GM23338 (cell line): ENCODE measurements around the gene HTR2A. TPM values are rescaled to one million over a fixed set of nuclear protein-coding genes. Genes with fewer than 3 reads are reported as not detected.
A peak's percentile ranks its signal among the peaks of the same experiment; 100 is the strongest.

ENCODE experiments used
- ATAC-seq: fragments of 200-7000 bp; cut with Tn5 transposase; 3 replicates; pipeline ENCODE4 v1.9.1; 2020
- DNase-seq: peaks from one replicate; pipeline ENCODE4 v3.0.0-alpha.2; 2015; ENCODE audit warnings: low spot score
- H2AFZ ChIP-seq: fragments of 200-600 bp; sonication (generic); 2 replicates; pipeline ENCODE4 v1.8.0; 2016; ENCODE audit warnings: antibody characterized with exemption, mild to moderate bottlenecking, moderate library complexity
- H3F3A ChIP-seq: fragments of 200-600 bp; sonication (generic); replicated peaks from 2 replicates; pipeline ENCODE4 v1.8.0; 2017; ENCODE audit warnings: antibody characterized with exemption, mixed run types, low read depth
- H3K27ac ChIP-seq: fragments of 200-600 bp; sonication (generic); 2 replicates; pipeline ENCODE4 v1.6.1; 2016; ENCODE audit warnings: low read depth
- H3K27me3 ChIP-seq: fragments of 200-600 bp; sonication (generic); 2 replicates; pipeline ENCODE4 v1.8.0; 2016; ENCODE audit warnings: mild to moderate bottlenecking, mixed run types, moderate library complexity; ENCODE audit not compliant: insufficient read depth
- H3K36me3 ChIP-seq: fragments of 200-600 bp; sonication (generic); 2 replicates; pipeline ENCODE4 v1.8.0; 2016; ENCODE audit warnings: mild to moderate bottlenecking; ENCODE audit not compliant: insufficient read depth
- H3K4me1 ChIP-seq: fragments of 200-600 bp; sonication (generic); 2 replicates; pipeline ENCODE4 v1.8.0; 2016; ENCODE audit warnings: mild to moderate bottlenecking, moderate library complexity; ENCODE audit not compliant: insufficient read depth
- H3K4me2 ChIP-seq: fragments of 200-600 bp; sonication (generic); 2 replicates; pipeline ENCODE4 v1.7.1; 2017; ENCODE audit warnings: mixed run types
- H3K4me3 ChIP-seq: fragments of 200-600 bp; sonication (generic); 2 replicates; pipeline ENCODE4 v1.6.1; 2016; ENCODE audit warnings: mixed run types
- H3K79me2 ChIP-seq: fragments of 200-600 bp; sonication (generic); replicated peaks from 2 replicates; pipeline ENCODE4 v1.8.0; 2017; ENCODE audit warnings: mild to moderate bottlenecking; ENCODE audit not compliant: insufficient read depth
- H3K9me2 ChIP-seq: fragments of 200-600 bp; sonication (generic); 2 replicates; pipeline ENCODE4 v1.8.0; 2017; ENCODE audit not compliant: insufficient read depth
- H4K20me1 ChIP-seq: fragments of 200-600 bp; sonication (generic); replicated peaks from 2 replicates; pipeline ENCODE4 v1.8.0; 2017; ENCODE audit warnings: mild to moderate bottlenecking; ENCODE audit not compliant: insufficient read depth
- H3K27ac Mint-ChIP-seq: 2 replicates; pipeline ENCODE4 v1.8.0; 2020; ENCODE audit warnings: inconsistent platforms, mild to moderate bottlenecking, moderate library complexity, mixed read lengths
- H3K27me3 Mint-ChIP-seq: 3 replicates; pipeline ENCODE4 v1.8.0; 2022; ENCODE audit warnings: low read depth, mild to moderate bottlenecking, moderate library complexity, mixed read lengths, inconsistent platforms; ENCODE audit not compliant: insufficient read depth, poor library complexity
- H3K36me3 Mint-ChIP-seq: 3 replicates; pipeline ENCODE4 v1.8.0; 2021; ENCODE audit warnings: low read depth, mild to moderate bottlenecking, inconsistent platforms, moderate library complexity, mixed read lengths
- H3K4me1 Mint-ChIP-seq: 3 replicates; pipeline ENCODE4 v1.8.0; 2020; ENCODE audit warnings: mild to moderate bottlenecking, inconsistent platforms, mixed read lengths
- H3K4me3 Mint-ChIP-seq: 3 replicates; pipeline ENCODE4 v1.8.0; 2021; ENCODE audit warnings: moderate library complexity, mild to moderate bottlenecking, inconsistent platforms, mixed read lengths
- H3K9me3 Mint-ChIP-seq: 3 replicates; pipeline ENCODE4 v1.8.0; 2020; ENCODE audit warnings: moderate library complexity, mild to moderate bottlenecking, inconsistent platforms, mixed read lengths
- CREB1 ChIP-seq: fragments of 250-450 bp; sonication (Bioruptor Pico); IDR thresholded peaks from 2 replicates; pipeline ENCODE4 v1.5.0; 2020; ENCODE audit warnings: low read depth, mild to moderate bottlenecking, moderate library complexity
- POLR2AphosphoS5 ChIP-seq: IDR thresholded peaks from 2 replicates; pipeline ENCODE4 v1.6.1; 2016; ENCODE audit warnings: antibody characterized with exemption, low read depth
- STAT1 ChIP-seq: IDR thresholded peaks from one replicate; pipeline ENCODE4 v1.6.1; 2016; ENCODE audit warnings: antibody characterized with exemption; ENCODE audit not compliant: unreplicated experiment
- ZNF114 ChIP-seq: fragments of 250-450 bp; sonication (Bioruptor Pico); IDR thresholded peaks from 2 replicates; pipeline ENCODE4 v1.5.0; 2020; ENCODE audit warnings: mild to moderate bottlenecking, moderate library complexity
- polyA plus RNA-seq: library from polyadenylated mRNA; unstranded; fragments of >200 nt; fragmentation: Nextera tagmentation; extraction: Ambion mirVana; gene quantifications from 2 replicates; pipeline ENCODE4 v1.2.1, GENCODE V29; 2016
- total RNA-seq: library from RNA; depleted of rRNA; stranded (reverse); fragments of >200 nt; shearing (Covaris generic); gene quantifications from 2 replicates; pipeline ENCODE4 v1.2.3, GENCODE V29; 2014
- TF ChIP-seq, protein P1 (sequence below): fragments of 250-450 bp; sonication (Bioruptor Pico); IDR thresholded peaks from 2 replicates; pipeline ENCODE4 v1.5.0; 2020; ENCODE audit warnings: mild to moderate bottlenecking, moderate library complexity
- TF ChIP-seq, protein P2 (sequence below): IDR thresholded peaks from 2 replicates; pipeline ENCODE4 v1.6.1; 2016; ENCODE audit warnings: antibody characterized with exemption

The HTR2A gene
- total and polyA plus RNA-seq, 2 experiments from 2014 or later = not detected

DNA sequence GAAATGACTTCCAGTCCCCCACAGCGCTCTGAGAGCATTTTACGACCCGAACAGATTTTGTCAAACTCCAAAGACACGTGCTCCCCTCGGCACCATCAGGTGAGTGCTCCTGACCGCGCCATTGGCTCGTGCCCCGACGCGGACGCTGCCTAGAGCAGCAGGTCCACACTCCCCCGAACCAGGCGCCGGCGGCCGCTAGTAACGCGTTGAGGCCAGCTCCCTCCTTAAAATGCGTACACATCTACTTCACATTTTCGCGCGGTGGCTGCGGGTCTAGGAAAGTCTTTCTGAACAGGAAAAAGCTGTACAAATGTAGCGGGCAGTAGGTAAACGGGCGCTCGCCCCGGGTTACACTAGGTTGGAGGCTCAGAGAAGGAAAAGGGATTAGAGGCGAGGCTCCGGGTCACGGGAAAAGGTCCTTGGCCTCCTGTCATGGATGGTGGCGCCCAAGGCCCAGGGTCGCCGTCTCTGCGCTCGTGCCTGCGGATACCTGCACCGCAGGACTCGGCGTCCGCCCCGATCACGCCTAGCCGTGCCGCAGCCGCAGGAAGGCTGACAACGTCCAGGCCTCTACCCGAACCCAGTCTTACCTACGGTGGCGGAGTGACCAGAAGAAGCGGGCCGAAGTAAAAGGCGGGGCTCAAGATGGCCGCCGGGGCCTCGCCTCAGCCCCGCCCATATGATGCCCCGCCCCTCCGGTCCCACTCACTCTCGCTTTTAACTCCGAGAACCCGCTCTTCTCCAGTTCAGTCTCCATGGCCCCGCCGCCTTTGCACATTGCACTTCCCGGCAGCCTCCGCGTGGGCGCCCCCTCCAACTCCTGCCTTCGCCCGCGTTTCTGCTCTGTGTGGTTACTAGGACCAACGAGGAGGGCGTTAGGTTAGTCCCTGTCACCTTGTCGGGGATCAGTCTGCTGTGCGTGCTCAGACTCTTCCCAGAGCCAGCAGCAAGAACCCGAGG lies 100.1 kb downstream of the HTR2A start, which contains the start of gene ESD:
ESD (minus strand) TSS at position 647 of the 960 bp plus-strand sequence. CDS start 5,748 bp downstream, outside the sequence.
- TF ChIP-seq POLR2AphosphoS5 = peak; percentile 71
- TF ChIP-seq, protein P1, sequence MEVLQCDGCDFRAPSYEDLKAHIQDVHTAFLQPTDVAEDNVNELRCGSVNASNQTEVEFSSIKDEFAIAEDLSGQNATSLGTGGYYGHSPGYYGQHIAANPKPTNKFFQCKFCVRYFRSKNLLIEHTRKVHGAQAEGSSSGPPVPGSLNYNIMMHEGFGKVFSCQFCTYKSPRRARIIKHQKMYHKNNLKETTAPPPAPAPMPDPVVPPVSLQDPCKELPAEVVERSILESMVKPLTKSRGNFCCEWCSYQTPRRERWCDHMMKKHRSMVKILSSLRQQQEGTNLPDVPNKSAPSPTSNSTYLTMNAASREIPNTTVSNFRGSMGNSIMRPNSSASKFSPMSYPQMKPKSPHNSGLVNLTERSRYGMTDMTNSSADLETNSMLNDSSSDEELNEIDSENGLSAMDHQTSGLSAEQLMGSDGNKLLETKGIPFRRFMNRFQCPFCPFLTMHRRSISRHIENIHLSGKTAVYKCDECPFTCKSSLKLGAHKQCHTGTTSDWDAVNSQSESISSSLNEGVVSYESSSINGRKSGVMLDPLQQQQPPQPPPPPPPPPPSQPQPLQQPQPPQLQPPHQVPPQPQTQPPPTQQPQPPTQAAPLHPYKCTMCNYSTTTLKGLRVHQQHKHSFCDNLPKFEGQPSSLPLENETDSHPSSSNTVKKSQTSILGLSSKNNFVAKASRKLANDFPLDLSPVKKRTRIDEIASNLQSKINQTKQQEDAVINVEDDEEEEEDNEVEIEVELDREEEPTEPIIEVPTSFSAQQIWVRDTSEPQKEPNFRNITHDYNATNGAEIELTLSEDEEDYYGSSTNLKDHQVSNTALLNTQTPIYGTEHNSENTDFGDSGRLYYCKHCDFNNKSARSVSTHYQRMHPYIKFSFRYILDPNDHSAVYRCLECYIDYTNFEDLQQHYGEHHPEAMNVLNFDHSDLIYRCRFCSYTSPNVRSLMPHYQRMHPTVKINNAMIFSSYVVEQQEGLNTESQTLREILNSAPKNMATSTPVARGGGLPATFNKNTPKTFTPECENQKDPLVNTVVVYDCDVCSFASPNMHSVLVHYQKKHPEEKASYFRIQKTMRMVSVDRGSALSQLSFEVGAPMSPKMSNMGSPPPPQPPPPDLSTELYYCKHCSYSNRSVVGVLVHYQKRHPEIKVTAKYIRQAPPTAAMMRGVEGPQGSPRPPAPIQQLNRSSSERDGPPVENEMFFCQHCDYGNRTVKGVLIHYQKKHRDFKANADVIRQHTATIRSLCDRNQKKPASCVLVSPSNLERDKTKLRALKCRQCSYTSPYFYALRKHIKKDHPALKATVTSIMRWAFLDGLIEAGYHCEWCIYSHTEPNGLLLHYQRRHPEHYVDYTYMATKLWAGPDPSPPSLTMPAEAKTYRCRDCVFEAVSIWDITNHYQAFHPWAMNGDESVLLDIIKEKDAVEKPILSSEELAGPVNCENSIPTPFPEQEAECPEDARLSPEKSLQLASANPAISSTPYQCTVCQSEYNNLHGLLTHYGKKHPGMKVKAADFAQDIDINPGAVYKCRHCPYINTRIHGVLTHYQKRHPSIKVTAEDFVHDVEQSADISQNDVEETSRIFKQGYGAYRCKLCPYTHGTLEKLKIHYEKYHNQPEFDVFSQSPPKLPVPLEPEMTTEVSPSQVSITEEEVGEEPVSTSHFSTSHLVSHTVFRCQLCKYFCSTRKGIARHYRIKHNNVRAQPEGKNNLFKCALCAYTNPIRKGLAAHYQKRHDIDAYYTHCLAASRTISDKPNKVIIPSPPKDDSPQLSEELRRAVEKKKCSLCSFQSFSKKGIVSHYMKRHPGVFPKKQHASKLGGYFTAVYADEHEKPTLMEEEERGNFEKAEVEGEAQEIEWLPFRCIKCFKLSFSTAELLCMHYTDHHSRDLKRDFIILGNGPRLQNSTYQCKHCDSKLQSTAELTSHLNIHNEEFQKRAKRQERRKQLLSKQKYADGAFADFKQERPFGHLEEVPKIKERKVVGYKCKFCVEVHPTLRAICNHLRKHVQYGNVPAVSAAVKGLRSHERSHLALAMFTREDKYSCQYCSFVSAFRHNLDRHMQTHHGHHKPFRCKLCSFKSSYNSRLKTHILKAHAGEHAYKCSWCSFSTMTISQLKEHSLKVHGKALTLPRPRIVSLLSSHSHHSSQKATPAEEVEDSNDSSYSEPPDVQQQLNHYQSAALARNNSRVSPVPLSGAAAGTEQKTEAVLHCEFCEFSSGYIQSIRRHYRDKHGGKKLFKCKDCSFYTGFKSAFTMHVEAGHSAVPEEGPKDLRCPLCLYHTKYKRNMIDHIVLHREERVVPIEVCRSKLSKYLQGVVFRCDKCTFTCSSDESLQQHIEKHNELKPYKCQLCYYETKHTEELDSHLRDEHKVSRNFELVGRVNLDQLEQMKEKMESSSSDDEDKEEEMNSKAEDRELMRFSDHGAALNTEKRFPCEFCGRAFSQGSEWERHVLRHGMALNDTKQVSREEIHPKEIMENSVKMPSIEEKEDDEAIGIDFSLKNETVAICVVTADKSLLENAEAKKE = no peak
- TF ChIP-seq, protein P2, sequence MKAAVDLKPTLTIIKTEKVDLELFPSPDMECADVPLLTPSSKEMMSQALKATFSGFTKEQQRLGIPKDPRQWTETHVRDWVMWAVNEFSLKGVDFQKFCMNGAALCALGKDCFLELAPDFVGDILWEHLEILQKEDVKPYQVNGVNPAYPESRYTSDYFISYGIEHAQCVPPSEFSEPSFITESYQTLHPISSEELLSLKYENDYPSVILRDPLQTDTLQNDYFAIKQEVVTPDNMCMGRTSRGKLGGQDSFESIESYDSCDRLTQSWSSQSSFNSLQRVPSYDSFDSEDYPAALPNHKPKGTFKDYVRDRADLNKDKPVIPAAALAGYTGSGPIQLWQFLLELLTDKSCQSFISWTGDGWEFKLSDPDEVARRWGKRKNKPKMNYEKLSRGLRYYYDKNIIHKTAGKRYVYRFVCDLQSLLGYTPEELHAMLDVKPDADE = no peak
- no peak for TF ChIP-seq STAT1
- peak; percentile 36 for TF ChIP-seq CREB1 (CRISPR knock-in tag)
- no peak for TF ChIP-seq ZNF114
- no peaks in the 10 kb centered on the region for H3K36me3 ChIP-seq
- H3K4me1 ChIP-seq = peaks cover 21% of the 10 kb centered on the region
- peaks cover 4% of the 10 kb centered on the region; the same call in 1 of the 2 replicates for H3K9me2 ChIP-seq
- Mint-ChIP-seq H3K4me3 (peak within 1 kb of the TSS; percentile 90), H3K27me3 (peaks cover 6% of the 10 kb centered on the region), H3K27ac (peak within 1 kb of the TSS; percentile 96), H3K4me1 (peaks cover 24% of the 10 kb centered on the region), H3K9me3 (no peaks in the 10 kb centered on the region; the same call in 2 of the 3 replicates), H3K36me3 (no peaks in the 10 kb centered on the region)
- H3K79me2 ChIP-seq = peaks cover 16% of the 10 kb centered on the region
- DNase-seq = peak; percentile 95
- peak; percentile 89 for ATAC-seq
- H3K27ac ChIP-seq = peak within 1 kb of the TSS; percentile 90
- H3K4me3 ChIP-seq = peak within 1 kb of the TSS; percentile 69
- peak within 1 kb of the TSS; percentile 85 for H3K4me2 ChIP-seq
- peak within 1 kb of the TSS; percentile 99 for H2AFZ ChIP-seq
- H4K20me1 ChIP-seq = no peaks in the 10 kb centered on the region
- no peaks in the 10 kb centered on the region for H3K27me3 ChIP-seq
- no peaks in the 10 kb centered on the region for H3F3A ChIP-seq
